ENCODE measurements around the gene PRRG1.
"Not testable (repeated sequence)": the region's sequence is repeated elsewhere in the genome, so short reads cannot be mapped to it uniquely, and the experiment has no call there.

The PRRG1 gene

DNA sequence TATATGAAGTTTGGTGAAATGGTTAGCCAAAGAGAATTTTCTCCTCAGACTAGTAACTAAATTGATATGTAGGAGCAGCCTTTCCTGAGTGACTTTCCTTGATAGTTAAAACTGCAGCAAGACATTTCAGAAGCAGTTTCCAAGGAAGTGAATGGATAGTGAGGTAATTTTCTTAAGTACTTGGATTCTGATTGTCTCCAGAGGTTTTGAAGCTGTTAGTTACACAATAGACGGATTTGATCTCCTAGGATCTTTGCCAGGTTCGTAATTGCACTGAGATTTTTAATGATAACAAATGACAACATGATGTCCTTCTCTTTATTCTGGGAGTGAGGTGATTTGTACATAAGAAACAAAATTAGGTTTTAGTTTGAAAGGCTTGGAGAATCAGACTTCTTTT lies 29.2 kb downstream of the PRRG1 start:
- in situ Hi-C loops (cut with MboI; ENCODE audit: low sequenced_read_pairs), result no loop called here

DNA sequence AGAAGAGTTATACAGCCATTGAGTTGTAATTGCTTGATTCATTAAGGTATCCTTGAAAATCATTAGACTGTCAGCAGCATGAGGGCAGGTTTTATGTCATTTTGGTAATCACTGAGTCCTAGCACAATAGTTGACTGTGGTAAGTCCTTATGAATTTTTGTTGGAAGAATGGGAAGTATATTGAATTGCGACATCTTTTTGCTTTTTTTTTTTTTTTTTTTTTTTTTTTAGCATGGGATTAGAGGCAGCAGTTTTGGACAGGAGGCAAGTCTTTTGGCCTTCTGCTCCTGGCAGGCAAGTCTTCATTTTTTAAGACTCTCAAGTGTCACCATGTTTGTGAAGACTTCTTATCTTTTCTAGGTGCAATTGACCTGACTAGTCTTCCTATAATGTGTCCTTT lies 29.7 kb downstream of the PRRG1 start:
- in situ Hi-C loops (cut with MboI; ENCODE audit: low sequenced_read_pairs), result no loop called here

DNA sequence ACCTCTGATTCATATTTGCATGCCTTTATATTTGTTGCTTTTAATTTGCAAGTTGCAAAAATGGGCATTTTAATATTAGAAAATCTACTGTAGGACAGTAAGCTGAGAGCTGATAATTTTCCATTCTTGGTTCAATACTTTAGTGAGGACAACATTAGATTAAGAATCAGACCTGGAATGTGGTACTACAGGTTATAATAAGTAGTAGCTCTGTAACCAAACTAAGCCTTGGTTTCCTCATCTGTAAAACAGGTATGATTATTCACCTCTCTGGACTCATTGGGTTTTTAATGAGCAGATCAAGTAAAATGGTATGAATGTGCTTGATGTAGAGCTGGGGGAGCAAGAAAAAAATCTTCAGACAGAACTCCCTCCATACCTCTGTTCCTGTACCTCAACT lies 31.1 kb downstream of the PRRG1 start:
- in situ Hi-C loops (cut with MboI; ENCODE audit: low sequenced_read_pairs), result no loop called here

DNA sequence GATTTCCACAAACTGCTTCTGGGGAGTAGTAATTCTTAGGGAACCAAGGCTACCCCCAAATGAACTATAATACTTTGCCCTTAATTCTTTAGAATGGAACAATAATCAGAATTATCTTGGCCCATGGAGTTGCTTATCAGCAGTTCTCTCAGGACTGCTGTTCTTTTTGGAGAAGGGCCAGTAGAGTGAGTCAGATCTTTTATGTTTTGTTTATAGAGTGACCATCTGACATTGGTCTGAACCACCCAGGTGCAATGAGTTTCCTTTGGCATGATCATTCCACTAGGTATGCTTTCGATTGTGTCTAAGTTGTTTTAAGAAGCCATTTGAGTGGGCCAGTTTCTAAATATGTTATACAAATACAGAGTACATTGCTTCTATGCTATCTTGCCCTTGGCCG lies 31.8 kb downstream of the PRRG1 start:
- in situ Hi-C loops (cut with MboI; ENCODE audit: low sequenced_read_pairs), result no loop called here

DNA sequence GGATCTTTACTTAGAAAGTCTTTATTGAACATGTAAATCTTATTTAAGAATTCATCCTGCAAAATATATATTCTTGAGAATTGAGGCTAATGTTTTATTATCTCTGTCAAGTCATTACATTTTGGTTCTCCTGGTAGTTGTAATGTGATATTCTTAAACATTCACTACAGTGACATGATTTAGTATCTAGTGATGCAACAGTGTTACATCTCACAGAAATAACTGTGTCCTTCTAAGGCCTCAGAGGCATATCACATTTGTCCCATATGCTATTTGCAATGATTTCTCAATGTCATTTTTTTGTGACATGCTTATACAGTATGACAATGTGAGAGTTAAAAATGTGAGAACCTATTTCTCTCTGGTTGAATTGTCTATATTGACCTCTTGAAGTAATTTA lies 34.1 kb downstream of the PRRG1 start:
- in situ Hi-C loops (cut with MboI; ENCODE audit: low sequenced_read_pairs), result no loop called here

DNA sequence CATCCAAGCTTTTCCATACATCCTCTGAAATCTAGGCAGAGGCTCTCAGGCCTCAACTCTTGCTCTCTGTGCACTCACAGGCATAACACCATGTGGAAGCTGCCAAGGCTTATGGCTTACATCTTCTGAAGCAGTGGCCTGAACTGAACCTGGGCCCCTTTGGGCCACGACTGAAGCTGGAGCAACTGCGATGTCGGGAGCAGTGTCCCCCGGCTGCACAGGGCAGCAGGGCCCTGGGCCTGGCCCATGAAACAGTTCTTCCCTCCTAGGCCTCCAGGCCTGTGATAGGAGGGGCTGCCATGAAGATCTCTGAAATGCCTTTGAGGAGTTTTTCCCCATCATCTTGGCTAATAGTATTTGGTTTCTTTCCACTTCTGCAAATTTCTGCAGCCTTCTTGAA lies 39.2 kb downstream of the PRRG1 start:
- in situ Hi-C loops (cut with MboI; ENCODE audit: low sequenced_read_pairs), result no loop called here

DNA sequence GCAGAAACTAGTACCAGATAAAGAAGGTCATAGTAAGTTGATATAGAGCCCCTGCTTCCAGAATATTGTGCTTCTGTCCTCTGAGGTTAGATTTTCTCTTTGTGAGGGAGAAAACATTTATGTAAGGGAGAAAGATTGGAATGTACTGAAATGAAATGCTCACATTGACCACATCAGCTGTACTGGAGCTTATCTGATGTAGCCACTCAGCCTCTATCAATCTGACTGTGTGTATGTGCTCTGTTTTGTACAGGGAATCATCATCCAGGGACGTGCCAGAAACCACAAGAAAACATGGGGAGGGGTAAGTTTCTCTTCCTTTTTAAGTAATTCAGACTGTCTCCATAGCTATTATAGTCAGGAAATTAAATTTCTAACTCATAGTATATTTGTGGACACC lies 56.8 kb downstream of the PRRG1 start:
- in situ Hi-C loops (cut with MboI; ENCODE audit: low sequenced_read_pairs), result no loop called here

DNA sequence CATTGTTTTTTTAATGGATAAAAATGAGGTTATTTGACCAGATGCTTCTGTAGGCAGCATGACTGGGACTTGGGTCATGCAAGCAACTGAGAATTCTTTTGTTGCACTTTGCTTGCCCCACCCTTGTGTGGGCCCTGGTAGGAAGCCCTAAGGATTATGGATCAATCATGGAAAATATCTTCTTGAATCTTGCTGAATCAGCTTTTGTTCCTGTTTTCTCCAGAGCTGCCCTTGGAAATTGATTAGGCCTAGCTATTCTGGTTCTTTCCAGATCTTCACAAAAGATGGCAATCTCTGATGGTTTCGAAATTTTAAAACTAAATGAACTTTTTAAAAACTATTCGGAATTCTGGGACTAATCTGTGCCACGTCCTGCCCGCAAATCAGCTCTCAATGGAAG lies 58.6 kb downstream of the PRRG1 start:
- in situ Hi-C loops (cut with MboI; ENCODE audit: low sequenced_read_pairs), result no loop called here

DNA sequence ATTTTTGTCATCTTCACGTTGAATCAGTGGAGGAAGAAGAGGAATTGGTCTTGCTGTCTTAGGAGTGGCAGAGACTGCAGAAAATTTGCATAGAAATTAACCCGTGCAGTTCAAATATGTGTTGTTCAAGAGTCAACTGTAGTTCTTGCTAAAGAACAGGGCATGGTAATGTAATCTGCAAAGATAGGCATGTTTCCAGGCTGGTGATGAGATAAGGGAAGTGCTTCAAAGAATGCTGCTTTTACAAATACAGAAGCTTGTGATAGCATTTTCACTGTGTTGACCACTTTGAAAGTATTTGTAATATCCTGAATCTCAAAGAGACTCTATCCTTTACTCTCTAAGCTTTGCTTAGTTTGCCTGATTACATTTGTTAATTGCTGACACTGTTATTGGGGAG lies 60.1 kb downstream of the PRRG1 start:
- in situ Hi-C loops (cut with MboI; ENCODE audit: low sequenced_read_pairs), result no loop called here

DNA sequence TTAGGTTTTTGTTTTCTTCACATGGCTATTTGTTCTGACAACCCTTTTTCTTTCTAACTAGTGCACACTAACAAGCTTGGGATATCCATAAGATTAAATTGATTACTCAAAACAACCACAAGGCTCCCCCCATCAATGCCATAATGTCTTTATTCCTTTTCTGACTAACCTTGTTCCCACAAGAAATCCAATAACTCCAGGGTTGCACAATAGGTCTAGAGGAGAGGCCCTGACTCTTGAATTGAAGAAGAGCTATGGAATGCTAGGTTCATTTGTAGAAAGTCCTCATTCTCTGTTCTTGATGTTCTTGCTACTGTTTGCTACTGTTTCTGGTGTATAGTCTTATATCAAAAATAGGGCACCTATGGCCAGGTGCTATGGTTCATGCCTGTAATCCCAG lies 71.0 kb downstream of the PRRG1 start:
- in situ Hi-C loops (cut with MboI; ENCODE audit: low sequenced_read_pairs), result no loop called here

DNA sequence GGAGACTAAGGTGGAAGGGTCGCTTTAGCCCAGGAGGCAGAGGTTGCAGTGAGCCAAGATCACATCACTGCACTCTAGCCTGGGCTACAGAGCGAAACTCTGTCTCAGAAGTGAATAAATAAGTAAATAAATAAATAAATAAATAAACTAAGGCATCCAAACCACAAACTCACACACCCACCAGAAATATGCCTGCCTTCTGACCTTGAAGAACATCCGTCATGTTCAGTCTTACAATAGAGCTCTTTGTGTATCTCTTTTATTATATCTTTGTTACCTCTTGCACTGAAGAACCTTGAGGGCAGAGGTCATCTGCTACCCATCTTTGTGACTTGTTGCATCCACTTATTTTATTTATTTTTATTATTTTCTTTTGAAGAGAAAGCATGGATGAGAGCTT lies 71.6 kb downstream of the PRRG1 start:
- in situ Hi-C loops (cut with MboI; ENCODE audit: low sequenced_read_pairs), result no loop called here

DNA sequence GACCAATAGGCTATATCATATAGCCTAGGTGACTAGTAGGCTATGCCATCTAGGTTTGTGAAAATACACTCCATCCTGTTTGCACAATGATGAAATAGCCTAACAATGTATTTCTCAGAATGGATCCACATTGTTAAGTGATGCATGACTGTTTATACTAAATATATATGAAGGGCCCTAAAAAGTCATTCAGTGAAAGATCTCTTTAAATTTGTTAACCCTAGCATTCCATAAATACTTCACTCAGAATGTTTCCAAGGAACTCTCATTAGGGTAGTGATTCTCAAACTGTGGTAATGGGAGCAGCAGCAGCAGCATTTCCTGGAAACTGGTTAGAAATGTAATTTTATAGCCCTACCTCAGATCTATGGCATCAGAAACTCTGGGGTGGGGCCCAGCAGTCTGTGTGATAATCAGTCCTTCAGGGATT lies 74.9 kb downstream of the PRRG1 start:
- in situ Hi-C loops (cut with MboI; ENCODE audit: low sequenced_read_pairs), result no loop called here

DNA sequence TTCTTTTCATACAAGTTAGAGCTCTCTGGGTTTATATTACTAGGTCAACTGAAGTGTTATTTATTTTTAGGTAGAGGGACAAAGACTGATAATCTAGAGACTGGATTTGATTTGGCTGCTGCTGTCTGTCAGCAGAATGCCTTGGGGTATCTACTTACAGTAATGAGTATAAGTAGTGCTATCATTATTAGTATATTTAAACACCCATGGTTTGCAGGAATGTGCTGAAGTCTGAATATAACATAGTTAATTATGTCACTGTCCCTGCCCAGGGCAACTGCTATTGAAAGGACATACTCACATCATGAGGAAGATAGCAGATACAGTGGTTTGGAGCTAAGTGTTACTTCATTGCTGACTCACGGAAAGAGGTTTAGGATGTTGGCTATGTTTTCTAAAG lies 76.2 kb downstream of the PRRG1 start:
- in situ Hi-C loops (cut with MboI; ENCODE audit: low sequenced_read_pairs), result no loop called here

DNA sequence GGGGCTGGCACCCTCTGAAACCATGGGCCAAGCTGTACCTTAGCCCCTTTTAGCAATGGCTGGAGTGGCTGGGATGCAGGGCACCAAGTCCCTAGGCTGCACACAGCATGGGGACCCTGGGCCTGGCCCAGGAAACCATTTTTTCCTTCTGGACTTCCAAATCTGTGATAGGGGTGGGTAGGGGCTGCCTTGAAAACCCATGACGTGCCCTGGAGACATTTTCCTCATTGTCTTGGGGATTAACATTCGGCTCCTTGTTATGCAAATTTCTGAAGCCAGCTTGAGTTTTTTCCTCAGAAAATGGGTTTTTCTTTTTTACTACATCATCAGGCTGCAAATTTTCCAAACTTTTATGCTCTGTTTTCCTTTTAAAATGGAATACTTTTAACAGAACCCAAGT lies 79.8 kb downstream of the PRRG1 start:
- in situ Hi-C loops (cut with MboI; ENCODE audit: low sequenced_read_pairs), result not testable (repeated sequence)

DNA sequence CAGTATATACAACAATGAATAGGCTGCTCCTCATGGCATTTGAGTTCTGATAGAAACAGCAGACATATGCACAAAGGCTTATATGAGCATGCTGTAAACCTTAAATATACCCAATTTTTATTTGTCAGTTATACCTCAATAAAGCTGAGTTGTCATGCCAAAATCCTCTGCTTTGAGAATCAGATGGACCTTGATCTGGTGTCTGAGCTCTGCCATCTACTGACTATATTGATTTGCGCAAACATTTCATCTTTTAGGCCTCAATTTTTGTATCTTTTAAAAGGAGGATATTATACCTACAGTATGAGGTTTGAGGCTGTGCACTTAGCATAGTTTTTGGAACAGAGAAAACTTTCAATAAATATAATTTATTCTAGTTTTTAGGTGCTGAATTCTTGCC lies 85.2 kb downstream of the PRRG1 start:
- in situ Hi-C loops (cut with MboI; ENCODE audit: low sequenced_read_pairs), result no loop called here

DNA sequence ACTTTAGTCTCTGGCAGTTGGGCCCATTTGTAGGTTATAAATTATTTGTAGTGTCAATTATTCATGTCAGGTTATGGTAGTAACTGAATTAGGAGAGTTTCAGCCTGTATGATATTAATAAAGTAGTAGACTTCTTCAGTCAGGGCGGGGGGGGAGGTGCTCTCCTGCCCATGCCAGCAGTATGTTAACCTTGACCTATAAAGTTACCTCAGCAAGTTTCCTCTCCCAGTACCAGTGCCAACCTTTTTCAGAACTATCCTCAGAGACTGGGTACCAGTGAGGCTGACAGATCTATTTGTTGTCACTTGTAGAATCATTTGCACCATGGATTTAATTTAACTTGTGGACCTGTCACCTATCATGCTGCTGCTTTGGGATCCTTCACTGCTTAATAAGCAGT lies 88.0 kb downstream of the PRRG1 start:
- in situ Hi-C loops (cut with MboI; ENCODE audit: low sequenced_read_pairs), result no loop called here

DNA sequence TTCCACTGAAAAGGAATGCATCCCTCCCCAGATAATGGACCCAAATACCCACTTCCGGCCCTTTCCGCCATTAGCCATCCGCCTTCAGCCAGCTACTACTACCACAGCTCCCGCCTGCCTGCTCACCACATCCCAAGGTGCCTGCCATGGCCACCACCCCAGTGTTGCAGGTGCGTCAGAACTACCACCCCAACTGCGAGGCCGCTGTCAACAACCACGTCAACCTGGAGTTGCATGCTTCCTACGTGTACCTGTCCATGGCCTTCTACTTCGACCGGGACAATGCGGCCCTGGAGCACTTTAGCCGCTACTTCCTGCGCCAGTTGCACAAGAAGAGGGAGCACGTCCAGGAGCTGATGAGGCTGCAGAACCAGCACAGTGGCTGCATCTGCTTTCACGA lies 92.2 kb downstream of the PRRG1 start:
- in situ Hi-C loops (cut with MboI; ENCODE audit: low sequenced_read_pairs), result no loop called here

DNA sequence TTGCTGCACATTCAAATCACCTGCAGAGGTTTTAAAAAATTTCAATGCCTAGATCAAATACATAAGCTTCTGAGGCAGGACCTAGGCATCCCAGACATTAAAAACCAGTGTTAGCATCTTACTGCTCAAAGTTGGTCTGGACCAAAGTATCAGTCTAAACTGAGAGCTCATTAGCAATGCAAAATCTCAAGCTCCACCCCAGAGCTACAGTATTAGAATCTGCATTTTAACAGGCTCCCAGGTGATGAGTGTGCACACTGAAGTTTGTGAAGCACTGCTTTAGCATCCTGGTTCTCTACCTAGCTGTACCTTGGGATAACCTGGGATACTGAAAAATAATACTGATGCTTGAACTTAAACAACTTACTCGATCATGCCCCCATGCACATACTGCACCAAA lies 96.0 kb downstream of the PRRG1 start:
- in situ Hi-C loops (cut with MboI; ENCODE audit: low sequenced_read_pairs), result no loop called here

DNA sequence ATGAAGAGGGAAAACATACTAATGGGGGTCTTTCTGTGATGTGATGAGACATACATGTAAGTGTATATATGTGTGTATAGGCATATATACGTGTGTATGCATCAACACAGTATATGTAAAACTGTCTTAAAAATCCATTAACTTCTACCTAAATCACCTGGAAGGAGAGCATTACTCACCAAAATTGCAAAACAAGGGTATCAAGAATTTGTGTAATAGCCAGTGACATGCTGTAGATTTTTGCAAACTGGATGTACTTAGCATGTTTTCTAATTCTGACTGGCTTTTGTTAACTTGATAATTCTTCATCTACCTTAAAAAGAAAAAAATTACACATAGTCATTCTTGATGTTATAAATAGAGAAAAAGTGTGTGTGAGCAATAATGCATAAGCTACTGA lies 104.7 kb downstream of the PRRG1 start:
- in situ Hi-C loops (cut with MboI; ENCODE audit: low sequenced_read_pairs), result no loop called here

DNA sequence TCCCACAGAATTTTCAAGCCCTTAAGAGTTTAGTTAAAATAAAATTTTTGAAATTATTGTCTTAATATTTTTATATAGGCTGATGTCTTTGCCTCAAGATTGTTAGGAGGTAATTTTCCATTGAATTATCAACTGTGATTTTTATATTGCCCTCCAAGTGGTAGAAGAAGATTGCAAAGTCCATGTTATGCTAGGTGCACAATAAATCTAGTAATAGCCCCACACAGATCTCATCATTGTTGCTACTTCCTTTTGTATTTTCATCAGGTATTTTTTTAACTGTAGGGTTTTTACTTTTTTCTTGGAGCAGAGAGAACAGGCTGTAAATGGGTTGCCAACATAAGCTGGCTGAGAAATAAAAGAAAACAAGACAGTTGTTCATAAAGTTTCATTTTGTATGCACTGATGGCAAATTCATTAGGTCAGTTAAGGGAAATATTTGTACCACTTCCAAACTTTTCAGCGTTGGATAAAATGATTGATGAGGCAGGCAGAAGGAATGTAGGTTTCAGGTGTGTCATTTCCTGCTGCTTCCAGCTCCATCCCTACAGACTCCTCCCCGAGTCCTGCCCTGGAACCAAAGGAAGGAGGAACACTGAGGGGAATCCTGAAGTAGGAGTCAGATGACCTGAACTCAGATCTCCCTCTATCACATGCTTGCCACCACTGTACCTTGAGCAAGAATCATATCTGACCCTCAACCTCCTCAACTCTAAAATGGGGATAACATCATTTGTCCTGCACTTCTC lies 105.5 kb downstream of the PRRG1 start:
- in situ Hi-C loops (cut with MboI; ENCODE audit: low sequenced_read_pairs), result no loop called here

DNA sequence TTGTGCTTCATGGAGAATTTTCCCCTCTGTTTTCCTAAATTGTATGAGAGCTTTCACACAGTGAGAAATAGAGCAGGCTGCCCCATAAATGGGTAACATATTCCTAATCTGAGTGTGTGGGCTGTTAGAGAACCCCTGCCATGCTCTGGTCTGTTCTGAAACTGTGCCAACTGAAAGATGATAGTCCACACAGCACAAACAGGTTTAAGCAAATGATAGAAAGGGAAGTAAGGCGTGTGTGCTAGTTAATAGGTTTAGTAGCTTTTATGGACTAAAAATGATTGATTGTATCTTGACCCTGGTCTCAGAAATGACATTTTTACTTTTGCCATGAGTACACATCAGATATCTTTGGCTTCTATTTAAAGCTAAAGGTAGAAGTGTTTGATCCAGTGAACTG lies 106.2 kb downstream of the PRRG1 start:
- in situ Hi-C loops (cut with MboI; ENCODE audit: low sequenced_read_pairs), result no loop called here

DNA sequence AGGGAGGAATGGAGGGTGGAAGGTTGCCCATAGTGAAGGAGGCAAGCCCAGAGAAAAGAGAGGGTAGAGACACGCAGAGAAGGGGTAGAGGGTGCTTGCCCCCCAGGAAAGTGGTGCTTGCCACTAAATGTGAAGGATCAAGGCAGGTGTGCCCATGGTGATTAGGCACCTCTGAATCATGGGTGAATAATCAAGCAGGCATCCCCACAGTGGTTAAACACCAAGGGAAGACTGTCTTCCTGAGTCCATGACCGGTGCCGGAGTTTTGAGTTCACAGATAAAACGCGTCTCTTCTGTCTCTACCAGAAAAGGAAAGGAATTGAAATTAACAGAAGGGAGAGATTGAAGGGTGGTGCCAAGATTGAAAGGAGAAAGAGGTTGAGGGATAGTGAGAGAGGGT lies 111.1 kb downstream of the PRRG1 start:
- in situ Hi-C loops (cut with MboI; ENCODE audit: low sequenced_read_pairs), result not testable (repeated sequence)

DNA sequence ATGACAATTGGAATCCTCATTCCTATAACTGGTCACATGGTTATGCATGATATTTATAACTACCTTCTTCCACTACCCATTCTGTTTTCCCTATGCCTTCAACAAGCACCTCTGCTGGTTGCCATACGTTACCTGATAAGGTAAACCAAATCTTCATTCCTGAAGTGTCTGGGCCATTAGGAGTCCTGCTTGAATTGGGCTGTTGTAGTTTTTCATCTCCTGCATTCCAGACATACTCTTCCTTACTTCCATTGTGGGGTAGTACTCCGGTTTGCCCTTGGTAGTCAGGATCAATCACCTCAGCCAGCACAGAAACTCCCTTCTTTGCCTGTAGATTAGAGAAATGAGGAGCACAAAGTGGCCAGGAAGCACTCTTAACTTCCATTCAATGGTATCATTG lies 113.2 kb downstream of the PRRG1 start:
- in situ Hi-C loops (cut with MboI; ENCODE audit: low sequenced_read_pairs), result no loop called here

Measured in HL-60/S4 (cell line).